Motor neuron (in vitro differentiated cells): ENCODE results near the gene BAIAP2L2. TPM values are rescaled to one million over a fixed set of nuclear protein-coding genes. Genes with fewer than 3 reads are reported as not detected.

Source experiments
- ATAC-seq, 8 experiments: fragments of 200-7000 bp; cut with Tn5 transposase; replicated peaks in 6 of 8; 2 replicates each; pipeline ENCODE4 v1.8.0; 2021; ENCODE audit warnings: mild to moderate bottlenecking in 8 of 8, moderate library complexity in 8 of 8
- H3K27ac ChIP-seq, 2 donors: fragments of 250-450 bp; sonication (Bioruptor Pico); 2 replicates each; pipeline ENCODE4 v1.9.0; 2021; ENCODE audit warnings: antibody characterized with exemption in 2 of 2, mild to moderate bottlenecking in 2 of 2, moderate library complexity in 1 of 2
- H3K4me1 ChIP-seq, 2 donors: fragments of 250-450 bp; sonication (Bioruptor Pico); replicated peaks in 1 of 2; 2 replicates each; pipeline ENCODE4 v1.6.1; 2021; ENCODE audit warnings: antibody characterized with exemption in 2 of 2, mild to moderate bottlenecking in 2 of 2, moderate library complexity in 1 of 2
- H3K4me3 ChIP-seq, 5 donors: fragments of 250-450 bp; sonication (Bioruptor Pico); 2 replicates each; pipeline ENCODE4 v1.9.0; 2021; ENCODE audit warnings: antibody characterized with exemption in 5 of 5, mild to moderate bottlenecking in 5 of 5, moderate library complexity in 4 of 5
- WGBS, 10 experiments: fragments of 450-650 bp; shearing (Covaris generic); methylation state at CpG; one replicate each; pipeline ENCODE4 v1.0.0; 2022; 5-methylcytosine and 5-hydroxymethylcytosine counted together
- in situ Hi-C, 9 experiments: fragments of 400-800 bp; cut with MboI; loops; one replicate each; pipeline ENCODE4 v1.15.0; 2021; ENCODE audit warnings: low sequenced_read_pairs in 9 of 9, low pct_unique_long_range_greater_than_20kb in 2 of 9; ENCODE audit not compliant: unreplicated experiment in 9 of 9
- total RNA-seq, 8 experiments: library from RNA; unstranded; fragments of 300-600 nt; gene quantifications; 2 replicates each; pipeline versions ENCODE4 v1.2.3 to v1.2.4, GENCODE V29; 2022

The BAIAP2L2 gene
- total RNA-seq, 8 experiments from 2014 or later, result 0.21 to 4.2 (median 0.75) TPM

DNA sequence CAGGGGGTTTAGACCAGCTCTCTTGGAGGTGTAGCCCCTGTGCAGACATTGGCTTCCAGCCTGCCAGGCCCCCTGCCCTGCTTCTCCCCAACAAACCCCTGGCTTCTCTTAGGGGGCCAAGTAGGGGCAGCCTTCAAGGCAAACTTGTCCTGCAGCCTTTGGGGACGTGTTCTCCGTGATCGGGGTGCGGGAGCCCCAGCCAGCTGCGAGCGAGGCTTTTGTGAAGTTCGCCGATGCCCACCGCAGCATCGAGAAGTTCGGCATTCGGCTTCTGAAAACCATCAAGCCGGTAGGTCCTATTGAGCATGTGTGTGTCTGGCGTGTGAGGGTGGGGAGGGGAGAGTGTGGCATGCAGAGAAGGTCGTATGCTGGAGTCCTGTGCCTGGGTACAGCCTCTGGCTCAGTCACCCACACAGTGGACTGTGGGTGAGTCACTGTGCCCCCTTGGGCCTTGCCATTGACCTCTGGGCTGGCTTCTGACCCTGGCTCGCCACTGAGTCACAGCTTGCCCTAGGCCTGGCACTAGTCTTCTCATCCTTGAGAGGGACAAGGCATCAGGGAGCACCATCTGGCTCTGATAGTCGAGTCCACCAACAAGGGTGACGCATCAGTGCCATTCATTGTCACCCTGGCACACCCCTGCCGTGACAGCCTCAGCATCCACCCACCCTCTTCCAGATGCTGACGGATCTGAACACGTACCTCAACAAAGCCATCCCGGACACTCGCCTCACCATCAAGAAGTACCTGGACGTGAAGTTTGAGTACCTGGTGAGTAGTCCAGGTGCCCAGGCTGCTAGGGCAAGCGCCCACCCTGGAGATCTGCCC, 37.9 kb downstream of the BAIAP2L2 start:
- in situ Hi-C loops, result loop anchor here in 5 of 9 experiments (25.0 kb wide), 2 partner anchors 490 to 515 kb away; partner anchors contain the start of gene DMC1 (in 3 of the 5)
- Histone ChIP-seq H3K27ac (no peak overlapping the region), H3K4me3 (no peak overlapping the region), H3K4me1 (peaks cover 35 to 37% of the 10 kb centered on the region in 2 donors)
- WGBS, 10 experiments, result 60 to 100% (median 95%) methylated on average over 2 to 10 of the region's 25 CpGs; no CpG with 5 or more reads in 5 of the 10 experiments
- no peak for ATAC-seq

DNA sequence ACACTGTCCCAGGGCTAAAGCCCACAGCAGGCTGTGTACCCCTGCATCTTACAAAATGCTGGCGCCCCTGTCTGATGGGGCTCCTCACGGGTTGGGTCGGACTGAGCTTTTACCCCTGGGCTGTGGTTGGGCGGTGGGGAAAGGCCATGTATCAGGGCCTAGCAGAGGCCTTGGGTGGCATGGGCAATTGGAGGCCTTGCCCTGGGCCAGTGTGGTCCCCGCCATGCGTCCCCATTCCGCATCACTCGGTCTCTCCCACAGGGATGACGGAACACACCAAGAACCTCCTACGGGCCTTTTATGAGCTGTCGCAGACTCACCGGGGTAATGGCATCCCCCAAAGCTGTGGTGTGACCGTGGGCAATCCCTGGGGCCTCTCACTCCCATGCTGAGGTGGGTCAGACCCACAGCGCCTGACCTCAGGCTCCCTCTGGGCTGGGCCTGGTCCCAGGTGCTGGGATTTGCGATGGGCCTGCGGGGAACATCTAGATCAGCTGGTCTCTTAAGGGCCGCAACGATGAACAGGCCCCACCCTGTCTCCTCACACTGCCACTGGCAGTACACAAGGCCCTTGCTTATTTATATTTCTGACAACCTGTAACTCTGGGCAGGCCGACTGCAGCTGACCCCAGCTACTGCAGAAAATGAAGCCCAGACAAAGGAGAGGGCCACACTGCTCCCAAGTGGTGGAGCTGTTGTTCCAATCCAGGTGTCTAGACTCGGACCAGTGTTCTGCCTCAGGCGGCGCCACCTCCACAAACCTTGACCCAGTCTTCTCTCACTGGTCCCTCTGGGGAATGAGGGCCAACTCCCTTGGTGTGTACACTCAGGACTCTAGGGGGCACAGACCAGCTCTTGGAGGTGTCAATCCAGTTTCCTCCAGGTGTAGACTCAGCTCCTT, 38.8 kb downstream of the BAIAP2L2 start:
- WGBS, 10 experiments, result 60 to 98% (median 90%) methylated on average over 2 to 7 of the region's 22 CpGs; no CpG with 5 or more reads in 5 of the 10 experiments
- in situ Hi-C loops, result loop anchor here in 5 of 9 experiments (25.0 kb wide), 2 partner anchors 491 to 516 kb away; partner anchors contain the start of gene DMC1 (in 3 of the 5)
- no peak overlapping the region for H3K27ac ChIP-seq
- H3K4me1 ChIP-seq, result peaks cover 41 to 44% of the 10 kb centered on the region in 2 donors
- ATAC-seq, result no peak
- H3K4me3 ChIP-seq, result no peak overlapping the region

DNA sequence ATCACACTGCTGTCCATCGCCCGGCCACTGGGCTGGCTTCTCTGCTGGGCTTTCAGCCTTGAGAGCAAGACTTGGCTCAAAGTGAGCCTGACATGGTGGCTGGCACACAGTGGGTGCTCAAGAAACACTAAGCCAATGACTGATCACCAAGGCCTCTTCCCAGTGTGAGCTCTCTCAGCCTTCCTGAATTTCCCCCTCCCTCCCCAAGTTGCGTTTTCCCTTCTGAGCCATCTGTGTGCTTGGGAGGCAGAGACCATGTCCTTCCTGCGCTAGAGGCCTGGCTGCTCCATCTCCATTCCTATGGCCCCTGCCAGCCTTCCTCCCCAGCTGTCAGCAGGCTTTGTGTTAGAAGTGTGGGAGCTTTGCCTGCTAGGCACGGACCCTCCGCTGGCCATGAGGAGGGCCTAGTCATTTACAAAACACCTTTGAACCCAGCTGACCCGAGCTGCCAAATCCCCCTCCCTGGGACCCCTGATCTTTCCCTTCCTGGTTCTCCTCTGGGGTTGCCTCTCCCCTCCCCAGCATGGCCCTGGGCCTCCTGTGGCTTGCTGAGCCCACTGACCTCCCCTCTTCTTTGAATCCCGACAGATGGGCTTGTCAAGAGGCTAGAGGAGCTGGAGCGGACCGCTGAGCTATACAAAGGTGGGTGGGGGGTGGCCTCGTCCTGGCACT, 40.1 kb downstream of the BAIAP2L2 start:
- ATAC-seq, result no peak
- in situ Hi-C loops, result loop anchor here in 5 of 9 experiments (25.0 kb wide), 2 partner anchors 492 to 517 kb away; partner anchors contain the start of gene DMC1 (in 3 of the 5)
- Histone ChIP-seq H3K27ac (peak overlapping the region; percentile 49 to 65), H3K4me1 (peaks cover 37 to 38% of the 10 kb centered on the region in 2 donors), H3K4me3 (no peak overlapping the region)
- WGBS, 10 experiments, result 16 to 100% (median 36%) methylated on average over 3 to 6 of the region's 11 CpGs; no CpG with 5 or more reads in 6 of the 10 experiments

DNA sequence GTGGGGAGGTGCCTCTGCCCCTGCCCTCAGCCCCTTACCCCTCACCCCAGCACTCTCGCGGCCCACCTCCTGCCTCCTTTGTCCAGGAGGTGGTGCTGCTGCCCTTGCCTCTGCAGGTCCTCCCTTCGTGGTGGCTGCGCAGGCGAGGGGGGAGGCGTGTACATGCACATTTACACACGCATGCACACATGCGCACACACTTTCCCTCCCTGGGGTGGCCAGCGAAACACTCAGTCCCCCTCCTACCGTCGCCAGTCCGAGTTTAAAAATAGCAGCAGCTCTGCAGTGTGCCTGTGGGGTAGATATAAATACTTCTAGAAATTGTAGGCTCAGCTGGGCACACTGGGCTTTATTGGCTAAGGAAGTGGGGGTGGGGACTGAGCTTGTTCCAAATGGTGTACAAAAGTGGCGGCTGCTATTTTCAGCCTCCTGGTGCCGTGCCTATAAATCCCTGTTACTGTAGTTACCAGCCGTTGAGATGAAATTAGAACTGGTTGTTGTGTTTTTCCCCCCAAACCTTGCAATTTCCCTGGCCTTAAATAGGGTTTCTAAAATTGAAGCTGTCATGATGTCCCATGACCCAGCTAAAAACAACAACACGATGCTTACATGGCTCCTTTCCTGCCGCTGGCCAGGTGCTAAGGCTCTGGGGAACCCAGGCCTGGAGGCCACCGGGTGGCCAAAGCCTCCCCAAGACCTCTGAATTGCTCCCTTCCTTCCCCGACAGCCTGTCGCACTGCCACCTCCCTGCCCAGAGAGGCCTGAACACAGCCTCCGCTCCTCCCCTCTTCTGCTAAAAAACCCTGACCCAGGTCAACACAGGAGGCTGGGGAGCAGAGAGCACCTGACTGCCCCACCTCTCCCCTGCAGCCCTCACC, 40.9 kb downstream of the BAIAP2L2 start:
- H3K4me1 ChIP-seq, result peaks cover 33 to 34% of the 10 kb centered on the region in 2 donors
- H3K4me3 ChIP-seq, result no peak overlapping the region
- 33 to 100% (median 51%) methylated on average over 1 to 12 of the region's 21 CpGs; no CpG with 5 or more reads in 2 of the 10 experiments for WGBS, 10 experiments
- peak overlapping the region; percentile 49 to 65 for H3K27ac ChIP-seq
- in situ Hi-C loops, result loop anchor here in 5 of 9 experiments (25.0 kb wide), 2 partner anchors 493 to 518 kb away; partner anchors contain the start of gene DMC1 (in 3 of the 5)
- ATAC-seq, result peak; percentile 68 to 96 (median 84)

DNA sequence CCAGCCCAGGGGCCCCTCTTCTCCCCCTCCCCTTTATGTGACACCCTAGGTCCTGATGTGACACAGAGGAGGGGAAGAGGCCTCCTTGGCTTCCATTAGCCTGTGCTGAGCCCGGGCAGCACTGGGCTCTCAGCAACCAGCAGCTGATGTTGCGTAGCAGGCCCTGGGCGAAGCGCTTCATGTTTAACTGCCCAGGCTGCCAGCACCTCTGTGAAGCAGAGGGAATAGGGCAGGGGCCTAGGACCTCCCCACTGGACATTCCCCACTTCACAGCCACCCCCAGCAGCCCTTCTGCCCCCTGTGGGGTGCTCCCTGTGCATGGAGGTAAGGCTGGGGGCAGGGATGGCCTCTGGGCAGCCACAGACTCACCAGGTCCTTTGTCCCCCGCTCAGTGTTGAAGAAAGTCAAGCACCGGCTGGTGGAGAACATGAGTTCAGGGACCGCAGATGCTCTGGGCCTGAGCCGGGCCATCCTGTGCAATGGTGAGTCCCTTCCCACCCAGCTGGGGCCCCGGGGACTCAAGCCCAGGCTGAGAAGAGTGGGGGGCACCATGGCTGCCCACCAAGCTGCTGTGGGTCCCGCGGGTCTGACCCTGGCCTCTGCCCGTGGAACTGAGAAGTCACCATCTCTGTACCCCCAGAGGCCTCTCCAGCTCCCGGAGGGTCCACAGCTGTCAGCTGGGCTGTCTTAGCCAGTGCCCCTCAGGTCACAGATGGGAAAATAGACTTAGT, 41.7 kb downstream of the BAIAP2L2 start:
- H3K4me3 ChIP-seq, result no peak overlapping the region
- WGBS, 10 experiments, result 93 to 95% methylated on average over 3 to 7 of the region's 13 CpGs; no CpG with 5 or more reads in 8 of the 10 experiments
- peaks cover 33 to 34% of the 10 kb centered on the region in 2 donors for H3K4me1 ChIP-seq
- peak in 3 of 8 experiments; percentile 1 to 6 (median 5) for ATAC-seq
- in situ Hi-C loops, result loop anchor here in 5 of 9 experiments (25.0 kb wide), 2 partner anchors 493 to 518 kb away; partner anchors contain the start of gene DMC1 (in 3 of the 5)
- peak overlapping the region; percentile 24 to 65 for H3K27ac ChIP-seq

DNA sequence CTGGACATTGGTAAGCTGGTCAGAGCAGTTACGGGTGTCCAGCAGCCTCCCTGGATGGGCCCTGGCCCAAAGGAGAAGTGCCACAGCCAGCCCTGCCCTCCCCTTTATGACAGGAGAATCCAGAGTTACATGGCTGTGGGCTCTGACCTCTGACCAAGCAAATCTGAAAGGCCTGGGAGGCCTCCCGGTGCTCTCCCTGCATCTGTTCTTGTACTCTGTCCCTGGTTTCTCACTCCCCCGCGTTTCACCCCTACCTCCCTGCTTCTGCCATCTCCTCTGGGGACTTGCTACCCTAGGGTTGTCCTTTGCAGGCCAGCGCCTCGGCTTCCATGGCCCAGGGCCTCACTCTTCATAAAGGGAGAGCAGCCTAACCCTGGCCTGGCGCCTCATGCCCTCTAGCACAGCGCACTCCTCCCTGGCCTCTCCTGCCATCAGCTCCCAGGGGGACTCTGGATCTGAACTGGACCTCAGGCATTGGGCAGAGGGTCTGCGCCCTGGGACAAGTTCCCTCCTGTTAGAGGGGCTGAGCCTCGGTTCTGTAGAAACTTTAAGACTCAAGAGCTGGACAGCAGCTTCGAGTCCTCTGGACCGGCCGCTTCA, 42.6 kb downstream of the BAIAP2L2 start:
- H3K27ac ChIP-seq, result peak overlapping the region; percentile 12 to 78
- WGBS, 10 experiments, result 60 to 84% (median 74%) methylated on average over 2 to 6 of the region's 13 CpGs; no CpG with 5 or more reads in 5 of the 10 experiments
- no peak overlapping the region for H3K4me3 ChIP-seq
- no peak for ATAC-seq
- in situ Hi-C loops, result loop anchor here in 5 of 9 experiments (25.0 kb wide), 2 partner anchors 494 to 519 kb away; partner anchors contain the start of gene DMC1 (in 3 of the 5)
- H3K4me1 ChIP-seq, result peaks cover 33 to 34% of the 10 kb centered on the region in 2 donors

DNA sequence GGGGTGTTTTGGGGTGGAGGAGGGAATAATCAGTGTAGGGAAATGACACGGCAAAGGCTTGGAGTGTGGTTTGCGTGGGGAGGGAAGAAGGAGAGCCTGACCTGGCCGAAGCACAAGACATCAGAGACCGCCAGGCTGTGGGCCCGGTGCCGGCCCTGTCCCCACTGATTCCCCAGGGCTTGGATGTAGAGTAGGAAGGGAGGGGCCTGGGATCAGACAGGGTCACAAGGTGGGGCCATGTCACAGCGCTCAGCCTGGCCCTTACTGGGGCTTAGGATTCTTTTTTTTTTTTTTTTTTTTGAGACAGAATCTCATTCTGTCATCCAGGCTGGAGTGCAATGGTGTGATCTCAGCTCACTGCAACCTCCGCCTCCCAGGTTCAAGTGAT, 43.5 kb downstream of the BAIAP2L2 start:
- Histone ChIP-seq H3K4me3 (no peak overlapping the region), H3K27ac (peak overlapping the region; percentile 70 to 78), H3K4me1 (peaks cover 33 to 34% of the 10 kb centered on the region in 2 donors)
- peak in 4 of 8 experiments; percentile 15 to 49 (median 38) for ATAC-seq
- WGBS, 10 experiments, result 20 to 93% methylated on average over 1 to 3 of the region's 8 CpGs; no CpG with 5 or more reads in 8 of the 10 experiments
- in situ Hi-C loops, result loop anchor here in 5 of 9 experiments (25.0 kb wide), 2 partner anchors 495 to 520 kb away; partner anchors contain the start of gene DMC1 (in 3 of the 5)

DNA sequence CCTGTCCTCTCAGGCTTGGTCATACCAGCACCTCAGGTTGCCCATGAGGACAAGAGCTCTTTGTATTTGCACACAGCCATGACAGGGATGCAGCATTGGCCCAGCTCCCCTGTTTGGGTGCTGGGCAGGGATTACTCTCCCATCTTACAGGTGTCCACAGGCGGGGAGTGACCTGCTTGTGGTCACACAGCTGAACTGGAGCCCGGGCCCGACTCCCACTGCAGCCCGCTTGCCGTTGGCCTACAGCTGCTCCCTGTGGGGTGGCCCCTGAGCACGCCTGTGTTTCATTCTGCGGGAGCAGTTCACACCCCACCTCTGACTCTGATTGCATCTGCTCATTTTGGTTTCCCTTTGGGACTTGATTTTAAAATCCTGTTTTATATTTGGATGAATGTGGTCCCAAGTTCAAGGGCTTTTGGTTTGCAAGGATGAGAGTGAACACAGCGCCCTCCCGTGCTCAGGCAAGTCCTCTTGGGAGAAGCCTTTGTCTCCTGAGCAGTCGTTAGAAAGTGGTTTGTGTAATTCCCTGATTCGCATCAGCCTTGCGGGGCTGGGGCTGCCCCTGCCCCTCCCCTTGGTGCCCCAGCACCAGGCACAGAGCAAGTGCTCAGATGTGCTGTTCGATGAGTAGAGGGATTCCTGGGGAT, 44.0 kb downstream of the BAIAP2L2 start:
- Histone ChIP-seq H3K27ac (peak overlapping the region; percentile 70 to 78), H3K4me1 (peaks cover 33 to 34% of the 10 kb centered on the region in 2 donors), H3K4me3 (no peak overlapping the region)
- in situ Hi-C loops, result loop anchor here in 5 of 9 experiments (25.0 kb wide), 2 partner anchors 496 to 521 kb away; partner anchors contain the start of gene DMC1 (in 3 of the 5)
- WGBS, 10 experiments, result 62 to 100% (median 90%) methylated on average over 1 to 5 of the region's 13 CpGs; no CpG with 5 or more reads in 5 of the 10 experiments
- no peak for ATAC-seq

DNA sequence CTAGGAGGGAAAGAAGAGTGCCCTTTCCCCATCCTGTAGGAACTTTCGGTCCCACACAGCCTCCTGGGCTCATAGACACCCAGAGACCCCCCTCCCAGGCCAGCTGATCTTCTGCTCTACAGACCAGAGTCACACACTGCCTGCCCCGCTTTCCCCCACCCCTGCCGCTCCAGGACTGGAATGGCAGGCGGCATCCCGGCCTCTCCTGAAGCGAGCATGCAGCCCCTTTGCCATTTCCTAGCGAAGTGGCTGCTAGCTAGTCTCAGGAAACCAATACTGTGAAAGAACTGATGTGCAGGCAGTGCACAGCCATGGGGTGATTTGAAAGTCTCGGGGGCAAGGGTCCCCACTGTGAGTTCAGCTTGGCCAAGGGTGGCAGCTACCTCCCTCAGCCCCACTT, 44.9 kb downstream of the BAIAP2L2 start:
- H3K4me3 ChIP-seq, result no peak overlapping the region
- peaks cover 30% of the 10 kb centered on the region in 2 donors for H3K4me1 ChIP-seq
- H3K27ac ChIP-seq, result no peak overlapping the region
- ATAC-seq, result no peak
- in situ Hi-C loops, result loop anchor here in 5 of 9 experiments (25.0 kb wide), 2 partner anchors 497 to 522 kb away; partner anchors contain the start of gene DMC1 (in 3 of the 5)
- WGBS, 10 experiments, result 80 to 86% (median 84%) methylated on average over 1 to 4 of the region's 8 CpGs; no CpG with 5 or more reads in 6 of the 10 experiments

DNA sequence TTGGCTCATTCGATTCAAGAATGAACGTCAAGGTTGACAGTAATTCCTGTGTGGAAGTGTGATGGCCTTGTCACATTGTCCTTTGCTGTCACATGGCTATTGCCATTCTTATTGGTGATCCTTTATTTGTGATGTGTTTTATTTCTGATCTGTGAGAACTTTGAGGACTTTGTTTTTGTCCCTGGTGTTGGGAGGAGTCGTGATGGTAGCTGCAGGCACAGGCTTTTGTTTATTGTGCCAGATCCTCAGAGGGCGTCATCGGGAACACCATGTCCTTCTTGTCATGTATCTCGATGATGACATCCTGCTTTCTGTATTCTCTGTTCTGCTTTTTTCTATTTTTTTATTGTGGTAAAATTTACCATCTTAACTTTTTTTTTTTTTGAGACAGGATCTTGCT, 47.7 kb downstream of the BAIAP2L2 start:
- in situ Hi-C loops, result loop anchor here in 5 of 9 experiments (25.0 kb wide), 2 partner anchors 500 to 525 kb away; partner anchors contain the start of gene DMC1 (in 3 of the 5)
- no peak for ATAC-seq
- 17 to 100% (median 75%) methylated on average over 1 to 6 of the region's 6 CpGs for WGBS, 10 experiments

More for the DNA sequence above, 47.7 kb downstream of the BAIAP2L2 start:
- Histone ChIP-seq H3K27ac (no peak overlapping the region), H3K4me1 (peaks cover 11 to 13% of the 10 kb centered on the region in 2 donors), H3K4me3 (no peak overlapping the region)
